ENCODE results near the gene SLC44A5.
"Not testable (repeated sequence)": the region's sequence is repeated elsewhere in the genome, so short reads cannot be mapped to it uniquely, and the experiment has no call there.

The SLC44A5 gene

GRCh38 chr1:75520862-75521475 is 89.9 kb downstream of the SLC44A5 start:
- no peak for DNase-seq

- no peak for DNase-seq
These were observed 91.1 kb downstream of the SLC44A5 start for GRCh38 chr1:75519651-75520427.

- no peak for DNase-seq
These were observed 92.2 kb downstream of the SLC44A5 start for GRCh38 chr1:75518686-75519085.

GRCh38 chr1:75514270-75514669 is 96.6 kb downstream of the SLC44A5 start:
- DNase-seq: no peak

- no peak for DNase-seq
These were observed 103.9 kb downstream of the SLC44A5 start for GRCh38 chr1:75506976-75507375.

GRCh38 chr1:75503221-75503974 is 107.5 kb downstream of the SLC44A5 start:
- no peak for DNase-seq

GRCh38 chr1:75502776-75503175 is 108.1 kb downstream of the SLC44A5 start:
- DNase-seq: peak; percentile 2

GRCh38 chr1:75501577-75502295 is 109.2 kb downstream of the SLC44A5 start:
- DNase-seq: no peak

GRCh38 chr1:75492011-75492410 is 118.9 kb downstream of the SLC44A5 start:
- no peak for DNase-seq

- no peak for DNase-seq
These were observed 123.5 kb downstream of the SLC44A5 start for GRCh38 chr1:75487399-75487798.

- no peak for DNase-seq
These were observed 126.1 kb downstream of the SLC44A5 start for GRCh38 chr1:75484789-75485188.

- no peak for DNase-seq
These were observed 128.0 kb downstream of the SLC44A5 start for GRCh38 chr1:75482951-75483350.

GRCh38 chr1:75476486-75476885 is 134.4 kb downstream of the SLC44A5 start:
- not testable (repeated sequence) for DNase-seq

- peak; percentile 19 for DNase-seq
These were observed 135.2 kb downstream of the SLC44A5 start for GRCh38 chr1:75475696-75476095.

- no peak for DNase-seq
These were observed 137.8 kb downstream of the SLC44A5 start for GRCh38 chr1:75472971-75473603.

GRCh38 chr1:75472089-75472970 is 138.6 kb downstream of the SLC44A5 start:
- DNase-seq: peak; percentile 76

GRCh38 chr1:75471252-75471651 is 139.7 kb downstream of the SLC44A5 start:
- peak; percentile 1 for DNase-seq

- no peak for DNase-seq
These were observed 140.5 kb downstream of the SLC44A5 start for GRCh38 chr1:75470448-75470847.

GRCh38 chr1:75469586-75470173 is 141.2 kb downstream of the SLC44A5 start:
- no peak for DNase-seq

GRCh38 chr1:75461808-75462325 is 149.0 kb downstream of the SLC44A5 start:
- no peak for DNase-seq

GRCh38 chr1:75449998-75450397 is 160.9 kb downstream of the SLC44A5 start:
- no peak for DNase-seq
